HuH-7 (cell line): ENCODE measurements around the gene TLL2.

Experiments
- DNase-seq: peaks from one replicate; pipeline ENCODE4 v3.0.0; 2011; ENCODE audit warnings: low spot score

Gene TLL2

DNA sequence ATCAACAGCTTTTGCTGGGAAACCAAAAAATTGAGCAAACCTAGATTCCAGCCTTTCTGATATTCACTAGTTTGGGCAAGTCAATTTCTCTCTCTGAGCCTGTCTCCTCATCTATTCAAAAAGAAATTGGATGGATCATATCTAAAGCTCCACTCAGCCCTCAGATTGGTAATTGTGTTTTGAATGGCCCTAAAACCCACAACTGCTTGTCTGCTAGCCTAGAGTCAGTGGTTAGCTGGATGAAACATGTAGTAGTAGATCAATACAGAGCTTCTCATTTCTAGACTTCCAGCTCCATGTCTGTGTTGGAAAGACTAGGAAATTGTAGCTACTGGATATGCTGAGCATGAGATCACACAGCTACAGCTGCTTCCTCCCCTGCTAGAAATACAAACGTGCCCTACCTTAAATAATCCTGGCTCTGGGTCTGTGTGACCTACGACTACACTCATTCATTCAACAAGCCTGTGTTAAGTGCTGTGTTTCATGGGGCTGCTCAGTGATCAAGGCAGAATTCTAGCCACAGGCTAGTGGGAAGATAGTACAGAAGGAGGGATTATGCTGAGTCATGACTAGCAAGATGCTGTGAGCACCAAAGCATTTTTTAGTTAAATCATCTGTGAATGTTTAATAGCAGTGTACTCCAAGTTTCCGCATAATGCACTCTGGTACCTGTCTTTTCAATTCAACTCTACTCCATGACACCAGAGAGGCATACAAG lies 193.8 kb downstream of the TLL2 start:
- DNase-seq: no peak

DNA sequence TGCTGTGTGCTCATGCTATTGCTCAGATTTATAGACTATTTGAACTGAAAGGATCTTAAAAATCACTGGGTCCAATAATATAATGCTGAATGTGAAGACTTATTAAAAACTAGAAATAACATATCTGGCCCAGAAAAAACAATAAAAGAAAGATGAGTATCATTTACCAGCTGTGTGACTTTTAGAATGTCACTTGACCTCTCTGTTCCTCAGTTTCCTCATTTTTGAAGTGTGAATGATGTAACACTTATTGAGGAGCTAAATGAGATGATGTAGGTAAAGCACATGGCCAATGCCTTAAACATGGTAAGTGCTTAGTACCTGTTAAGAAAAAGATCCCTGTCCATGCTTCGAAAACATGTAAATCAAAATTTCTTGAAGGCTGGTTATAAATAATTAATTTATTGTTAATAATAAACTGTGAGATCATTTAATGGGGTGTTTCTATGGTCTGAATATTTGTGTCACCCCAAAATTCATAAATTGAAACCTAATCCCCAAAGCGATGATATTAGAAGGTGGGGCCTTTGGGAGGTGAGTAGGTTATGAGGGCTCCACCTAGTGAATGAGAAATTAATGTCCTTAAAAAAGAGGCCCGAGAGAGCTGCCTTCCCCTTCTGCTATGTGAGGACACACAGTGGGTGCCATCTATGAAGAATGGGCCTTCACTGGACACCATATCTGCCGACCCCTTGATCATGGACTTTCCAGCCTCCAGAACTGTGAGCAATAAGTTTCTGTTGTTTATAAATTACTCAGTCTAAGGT lies 196.5 kb downstream of the TLL2 start:
- no peak for DNase-seq
